ENCODE measurements around the gene RSKR.
A peak's percentile ranks its signal among the peaks of the same experiment; 100 is the strongest.

The RSKR gene

GRCh38 chr17:28597606-28598383 is 16.2 kb downstream of the RSKR start:
- peaks cover 28% of the 10 kb centered on the region for H3K36me3 ChIP-seq (ENCODE audit: insufficient read depth, low read length)
- TF ChIP-seq FOXP2 (optimal IDR thresholded peaks at IDR 0.05; ENCODE audit: control extremely low read depth, extremely low read length, insufficient read depth) (no peak), POLR2AphosphoS5 (IDR thresholded peaks at IDR 0.05; ENCODE audit: borderline replicate concordance, low read depth, low read length) (no peak), EZH2 (IDR thresholded peaks at IDR 0.05) (no peak)
- peak overlapping the region; percentile 82; the same call in 1 of the 2 replicates for H3K27ac ChIP-seq
- H3K9ac ChIP-seq (ENCODE audit: insufficient read length) = peak overlapping the region; percentile 98
- no peak for DNase-seq (ENCODE audit: low read depth, low spot score)
- H3K9me3 ChIP-seq (ENCODE audit: low read depth, low read length) = no peaks in the 10 kb centered on the region
- H3K4me3 ChIP-seq = peak overlapping the region; percentile 100

- TF ChIP-seq POLR2AphosphoS5 (IDR thresholded peaks at IDR 0.05; ENCODE audit: borderline replicate concordance, low read depth, low read length) (no peak), EZH2 (IDR thresholded peaks at IDR 0.05) (no peak), FOXP2 (optimal IDR thresholded peaks at IDR 0.05; ENCODE audit: control extremely low read depth, extremely low read length, insufficient read depth) (no peak)
These were observed 21.7 kb downstream of the RSKR start for GRCh38 chr17:28592260-28592659.

GRCh38 chr17:28585851-28586250 is 28.1 kb downstream of the RSKR start:
- no peak overlapping the region for H3K9ac ChIP-seq (ENCODE audit: insufficient read length)
- no peak for TF ChIP-seq EZH2 (IDR thresholded peaks at IDR 0.05)
- TF ChIP-seq POLR2AphosphoS5 (IDR thresholded peaks at IDR 0.05; ENCODE audit: borderline replicate concordance, low read depth, low read length) = no peak
- TF ChIP-seq FOXP2 (optimal IDR thresholded peaks at IDR 0.05; ENCODE audit: control extremely low read depth, extremely low read length, insufficient read depth) = no peak
- H3K36me3 ChIP-seq (ENCODE audit: insufficient read depth, low read length) = peaks cover 89% of the 10 kb centered on the region

More at GRCh38 chr17:28592260-28592659, 21.7 kb downstream of the RSKR start:
- H3K4me3 ChIP-seq = no peak overlapping the region
- no peaks in the 10 kb centered on the region for H3K9me3 ChIP-seq (ENCODE audit: low read depth, low read length)
- no peak overlapping the region for H3K27ac ChIP-seq
- DNase-seq (ENCODE audit: low read depth, low spot score) = no peak
- no peak overlapping the region for H3K9ac ChIP-seq (ENCODE audit: insufficient read length)
- H3K36me3 ChIP-seq (ENCODE audit: insufficient read depth, low read length) = peaks cover 73% of the 10 kb centered on the region

GRCh38 chr17:28584434-28584833 is 29.6 kb downstream of the RSKR start:
- Histone ChIP-seq H3K4me3 (no peak overlapping the region), H3K36me3 (ENCODE audit: insufficient read depth, low read length) (peaks cover 92% of the 10 kb centered on the region), H3K9ac (ENCODE audit: insufficient read length) (no peak overlapping the region), H3K27ac (no peak overlapping the region), H3K9me3 (ENCODE audit: low read depth, low read length) (no peaks in the 10 kb centered on the region)
- TF ChIP-seq EZH2 (IDR thresholded peaks at IDR 0.05) (no peak), POLR2AphosphoS5 (IDR thresholded peaks at IDR 0.05; ENCODE audit: borderline replicate concordance, low read depth, low read length) (no peak), FOXP2 (optimal IDR thresholded peaks at IDR 0.05; ENCODE audit: control extremely low read depth, extremely low read length, insufficient read depth) (no peak)
- DNase-seq (ENCODE audit: low read depth, low spot score) = no peak

More at GRCh38 chr17:28585851-28586250, 28.1 kb downstream of the RSKR start:
- H3K4me3 ChIP-seq = no peak overlapping the region
- H3K27ac ChIP-seq = no peak overlapping the region
- H3K9me3 ChIP-seq (ENCODE audit: low read depth, low read length) = no peaks in the 10 kb centered on the region
- no peak for DNase-seq (ENCODE audit: low read depth, low spot score)

GRCh38 chr17:28582513-28582912 is 31.5 kb downstream of the RSKR start:
- Histone ChIP-seq H3K9me3 (ENCODE audit: low read depth, low read length) (no peaks in the 10 kb centered on the region), H3K9ac (ENCODE audit: insufficient read length) (no peak overlapping the region), H3K4me3 (no peak overlapping the region), H3K27ac (no peak overlapping the region), H3K36me3 (ENCODE audit: insufficient read depth, low read length) (peaks cover 93% of the 10 kb centered on the region)
- no peak for DNase-seq (ENCODE audit: low read depth, low spot score)
- TF ChIP-seq POLR2AphosphoS5 (IDR thresholded peaks at IDR 0.05; ENCODE audit: borderline replicate concordance, low read depth, low read length) (no peak), FOXP2 (optimal IDR thresholded peaks at IDR 0.05; ENCODE audit: control extremely low read depth, extremely low read length, insufficient read depth) (no peak), EZH2 (IDR thresholded peaks at IDR 0.05) (no peak)

- H3K27ac ChIP-seq = no peak overlapping the region
- TF ChIP-seq POLR2AphosphoS5 (IDR thresholded peaks at IDR 0.05; ENCODE audit: borderline replicate concordance, low read depth, low read length) (no peak), FOXP2 (optimal IDR thresholded peaks at IDR 0.05; ENCODE audit: control extremely low read depth, extremely low read length, insufficient read depth) (no peak), EZH2 (IDR thresholded peaks at IDR 0.05) (no peak)
- no peak for DNase-seq (ENCODE audit: low read depth, low spot score)
- H3K36me3 ChIP-seq (ENCODE audit: insufficient read depth, low read length) = peaks cover 86% of the 10 kb centered on the region
- no peak overlapping the region for H3K9ac ChIP-seq (ENCODE audit: insufficient read length)
- no peak overlapping the region for H3K4me3 ChIP-seq
- no peaks in the 10 kb centered on the region for H3K9me3 ChIP-seq (ENCODE audit: low read depth, low read length)
These were observed 33.0 kb downstream of the RSKR start for GRCh38 chr17:28580959-28581358.

- H3K27ac ChIP-seq = no peak overlapping the region
- DNase-seq (ENCODE audit: low read depth, low spot score) = no peak
- no peak overlapping the region for H3K4me3 ChIP-seq
- no peak overlapping the region for H3K9ac ChIP-seq (ENCODE audit: insufficient read length)
- peaks cover 72% of the 10 kb centered on the region for H3K36me3 ChIP-seq (ENCODE audit: insufficient read depth, low read length)
- H3K9me3 ChIP-seq (ENCODE audit: low read depth, low read length) = no peaks in the 10 kb centered on the region
- no peak for TF ChIP-seq FOXP2 (optimal IDR thresholded peaks at IDR 0.05; ENCODE audit: control extremely low read depth, extremely low read length, insufficient read depth)
- TF ChIP-seq EZH2 (IDR thresholded peaks at IDR 0.05) = no peak
- TF ChIP-seq POLR2AphosphoS5 (IDR thresholded peaks at IDR 0.05; ENCODE audit: borderline replicate concordance, low read depth, low read length) = no peak
These were observed 34.5 kb downstream of the RSKR start for GRCh38 chr17:28579526-28579925.

- no peak for TF ChIP-seq POLR2AphosphoS5 (IDR thresholded peaks at IDR 0.05; ENCODE audit: borderline replicate concordance, low read depth, low read length)
- no peak for TF ChIP-seq FOXP2 (optimal IDR thresholded peaks at IDR 0.05; ENCODE audit: control extremely low read depth, extremely low read length, insufficient read depth)
- no peak for TF ChIP-seq EZH2 (IDR thresholded peaks at IDR 0.05)
- H3K9ac ChIP-seq (ENCODE audit: insufficient read length) = no peak overlapping the region
- DNase-seq (ENCODE audit: low read depth, low spot score) = no peak
- no peak overlapping the region for H3K27ac ChIP-seq
- peaks cover 62% of the 10 kb centered on the region for H3K36me3 ChIP-seq (ENCODE audit: insufficient read depth, low read length)
- H3K4me3 ChIP-seq = no peak overlapping the region
- no peaks in the 10 kb centered on the region for H3K9me3 ChIP-seq (ENCODE audit: low read depth, low read length)
These were observed 35.5 kb downstream of the RSKR start for GRCh38 chr17:28578246-28579195.

Data from SK-N-MC (cell line).